ENCODE measurements around the gene PRKAA2. TPM values are rescaled to one million over a fixed set of nuclear protein-coding genes. Genes with fewer than 3 reads are reported as not detected.
A peak's percentile ranks its signal among the peaks of the same experiment; 100 is the strongest.

Gene PRKAA2
- total RNA-seq, 2 experiments from 2014 or later, result not detected

- peaks cover under 1% of the 10 kb centered on the region for H3K4me1 Mint-ChIP-seq
- POLR2A ChIA-PET, result no interaction called here
- no peak overlapping the region for H3K27ac Mint-ChIP-seq
- no peak overlapping the region for H3K4me3 Mint-ChIP-seq
- CTCF ChIA-PET, result no interaction called here
- DNase-seq, result no peak
- no peaks in the 10 kb centered on the region for H3K9me3 Mint-ChIP-seq
- no peaks in the 10 kb centered on the region for H3K36me3 Mint-ChIP-seq (ENCODE audit: low read depth)
- peaks cover 11% of the 10 kb centered on the region for H3K27me3 Mint-ChIP-seq
Observed at GRCh38 chr1:56639211-56639610, 5.9 kb upstream of the PRKAA2 start.

- POLR2A ChIA-PET, result no interaction called here
- Mint-ChIP-seq H3K4me1 (peaks cover 9% of the 10 kb centered on the region), H3K36me3 (ENCODE audit: low read depth) (no peaks in the 10 kb centered on the region), H3K9me3 (no peaks in the 10 kb centered on the region), H3K4me3 (no peak overlapping the region), H3K27me3 (peaks cover 39% of the 10 kb centered on the region), H3K27ac (no peak overlapping the region)
- DNase-seq, result no peak
- CTCF ChIA-PET, result no interaction called here
Observed at GRCh38 chr1:56643661-56644060, 1.5 kb upstream of the PRKAA2 start.

- DNase-seq, result no peak
- ChIA-PET POLR2A (no interaction called here), CTCF (no interaction called here)
- Mint-ChIP-seq H3K9me3 (no peaks in the 10 kb centered on the region), H3K27me3 (peaks cover 40% of the 10 kb centered on the region), H3K4me3 (peak overlapping the region; percentile 27), H3K36me3 (ENCODE audit: low read depth) (no peaks in the 10 kb centered on the region), H3K4me1 (peaks cover 9% of the 10 kb centered on the region), H3K27ac (no peak overlapping the region)
Observed at GRCh38 chr1:56644064-56644918, 823 bp upstream of the PRKAA2 start.

DNA sequence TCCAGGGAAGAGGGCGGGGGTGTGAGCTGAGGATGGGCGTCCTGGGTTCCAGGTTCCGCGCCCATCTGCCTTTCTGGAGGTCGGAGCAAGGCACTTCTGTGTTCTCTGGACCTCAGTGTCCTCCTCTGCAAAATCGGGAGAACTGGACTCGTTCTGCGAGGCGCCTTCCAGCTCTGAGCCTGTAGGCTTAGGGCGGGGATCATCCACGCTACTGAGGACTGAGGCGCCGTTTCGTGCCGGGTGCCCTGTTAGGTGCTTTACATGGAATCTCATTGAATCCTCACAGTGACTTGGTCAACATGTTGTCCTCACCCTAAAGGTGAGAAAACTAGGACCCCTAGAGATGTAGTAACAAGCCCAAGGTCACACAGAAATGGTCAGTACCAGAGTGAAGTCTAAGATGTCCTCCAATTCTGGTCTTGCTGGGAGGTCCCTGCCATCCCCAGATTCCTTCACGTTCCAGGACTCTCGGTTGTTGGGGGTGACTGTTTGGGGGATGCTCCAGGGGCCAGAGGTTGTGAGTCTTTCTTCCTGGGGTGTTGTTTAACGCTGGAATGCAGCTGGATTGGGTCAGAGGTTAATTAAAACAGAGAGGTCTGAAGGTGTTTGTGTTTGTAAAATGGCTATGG lies 677 bp downstream of the PRKAA2 start:
- Mint-ChIP-seq H3K9me3 (no peaks in the 10 kb centered on the region), H3K4me3 (peak overlapping the region; percentile 38), H3K36me3 (ENCODE audit: low read depth) (no peaks in the 10 kb centered on the region), H3K4me1 (peaks cover 9% of the 10 kb centered on the region), H3K27ac (no peak overlapping the region), H3K27me3 (peaks cover 40% of the 10 kb centered on the region)
- ChIA-PET POLR2A (no interaction called here), CTCF (no interaction called here)
- DNase-seq, result no peak

- Mint-ChIP-seq H3K4me1 (peaks cover 9% of the 10 kb centered on the region), H3K27me3 (peaks cover 40% of the 10 kb centered on the region)
- POLR2A ChIA-PET, result no interaction called here
Observed at GRCh38 chr1:56646611-56647010, 1.5 kb downstream of the PRKAA2 start.

GRCh38 chr1:56647106-56647505 lies 2.0 kb downstream of the PRKAA2 start:
- no peak overlapping the region for H3K27ac Mint-ChIP-seq
- CTCF ChIA-PET, result no interaction called here
- H3K4me1 Mint-ChIP-seq, result peaks cover 9% of the 10 kb centered on the region
- no peaks in the 10 kb centered on the region for H3K36me3 Mint-ChIP-seq (ENCODE audit: low read depth)
- peaks cover 40% of the 10 kb centered on the region for H3K27me3 Mint-ChIP-seq
- H3K9me3 Mint-ChIP-seq, result no peaks in the 10 kb centered on the region
- no peak for DNase-seq
- POLR2A ChIA-PET, result no interaction called here
- no peak overlapping the region for H3K4me3 Mint-ChIP-seq

More at GRCh38 chr1:56646611-56647010, 1.5 kb downstream of the PRKAA2 start:
- no peaks in the 10 kb centered on the region for H3K36me3 Mint-ChIP-seq (ENCODE audit: low read depth)
- H3K27ac Mint-ChIP-seq, result no peak overlapping the region
- H3K4me3 Mint-ChIP-seq, result no peak overlapping the region
- no peaks in the 10 kb centered on the region for H3K9me3 Mint-ChIP-seq
- no peak for DNase-seq
- CTCF ChIA-PET, result no interaction called here

- Mint-ChIP-seq H3K36me3 (ENCODE audit: low read depth) (no peaks in the 10 kb centered on the region), H3K9me3 (no peaks in the 10 kb centered on the region), H3K27ac (no peak overlapping the region), H3K4me3 (no peak overlapping the region), H3K4me1 (peaks cover 9% of the 10 kb centered on the region), H3K27me3 (peaks cover 36% of the 10 kb centered on the region)
- POLR2A ChIA-PET, result no interaction called here
- CTCF ChIA-PET, result no interaction called here
- no peak for DNase-seq
Observed at GRCh38 chr1:56648546-56648945, 3.4 kb downstream of the PRKAA2 start.

GRCh38 chr1:56654126-56654923 lies 9.2 kb downstream of the PRKAA2 start:
- Mint-ChIP-seq H3K27ac (no peak overlapping the region), H3K27me3 (no peaks in the 10 kb centered on the region), H3K4me1 (no peaks in the 10 kb centered on the region), H3K4me3 (no peak overlapping the region), H3K36me3 (ENCODE audit: low read depth) (no peaks in the 10 kb centered on the region), H3K9me3 (peaks cover 17% of the 10 kb centered on the region)
- DNase-seq, result no peak
- ChIA-PET CTCF (no interaction called here), POLR2A (no interaction called here)

- DNase-seq, result no peak
- Mint-ChIP-seq H3K36me3 (ENCODE audit: low read depth) (no peaks in the 10 kb centered on the region), H3K9me3 (peaks cover 17% of the 10 kb centered on the region), H3K27ac (no peak overlapping the region), H3K4me1 (no peaks in the 10 kb centered on the region), H3K27me3 (no peaks in the 10 kb centered on the region), H3K4me3 (no peak overlapping the region)
- ChIA-PET POLR2A (no interaction called here), CTCF (no interaction called here)
Observed at GRCh38 chr1:56655991-56656613, 11.0 kb downstream of the PRKAA2 start.

GRCh38 chr1:56658254-56658653 lies 13.1 kb downstream of the PRKAA2 start:
- Mint-ChIP-seq H3K36me3 (ENCODE audit: low read depth) (no peaks in the 10 kb centered on the region), H3K27ac (no peak overlapping the region)

DNA sequence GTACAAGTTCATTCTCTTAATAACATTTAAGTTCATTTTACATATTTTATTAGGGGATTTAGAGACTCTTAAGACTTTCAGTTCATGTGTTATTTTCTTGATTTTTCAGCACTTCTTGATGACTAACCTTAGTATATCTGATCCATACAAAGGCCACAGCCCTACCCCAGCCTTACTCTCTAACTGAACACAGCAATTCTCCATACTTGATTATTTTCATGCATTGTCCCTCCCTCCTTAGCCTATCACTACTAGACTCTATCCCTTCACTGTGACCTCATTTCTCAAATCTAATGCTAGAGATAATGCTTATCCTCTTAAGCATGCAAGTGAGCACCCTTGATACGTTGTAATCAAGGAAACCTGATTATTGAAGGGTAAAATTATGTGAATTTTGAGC lies 15.2 kb downstream of the PRKAA2 start:
- no peak overlapping the region for H3K4me3 Mint-ChIP-seq
- H3K27ac Mint-ChIP-seq, result no peak overlapping the region
- H3K36me3 Mint-ChIP-seq (ENCODE audit: low read depth), result no peaks in the 10 kb centered on the region
- peaks cover 17% of the 10 kb centered on the region for H3K9me3 Mint-ChIP-seq
- no peak for DNase-seq
- ChIA-PET POLR2A (no interaction called here), CTCF (no interaction called here)
- H3K4me1 Mint-ChIP-seq, result no peaks in the 10 kb centered on the region
- no peaks in the 10 kb centered on the region for H3K27me3 Mint-ChIP-seq

More at GRCh38 chr1:56658254-56658653, 13.1 kb downstream of the PRKAA2 start:
- no peak for DNase-seq
- Mint-ChIP-seq H3K4me3 (no peak overlapping the region), H3K4me1 (no peaks in the 10 kb centered on the region), H3K27me3 (no peaks in the 10 kb centered on the region), H3K9me3 (peaks cover 17% of the 10 kb centered on the region)
- ChIA-PET CTCF (interaction anchor here (0.6 to 0.7 kb wide), 2 partner anchors 43 to 1325 kb away, joined by 3 to 7 read pairs; no protein-coding TSS in a partner anchor), POLR2A (no interaction called here)

GRCh38 chr1:56663846-56664245 lies 18.7 kb downstream of the PRKAA2 start:
- Mint-ChIP-seq H3K4me3 (no peak overlapping the region), H3K9me3 (no peaks in the 10 kb centered on the region), H3K4me1 (no peaks in the 10 kb centered on the region), H3K27ac (no peak overlapping the region), H3K36me3 (ENCODE audit: low read depth) (no peaks in the 10 kb centered on the region), H3K27me3 (no peaks in the 10 kb centered on the region)
- DNase-seq, result no peak
- ChIA-PET CTCF (no interaction called here), POLR2A (no interaction called here)

DNA sequence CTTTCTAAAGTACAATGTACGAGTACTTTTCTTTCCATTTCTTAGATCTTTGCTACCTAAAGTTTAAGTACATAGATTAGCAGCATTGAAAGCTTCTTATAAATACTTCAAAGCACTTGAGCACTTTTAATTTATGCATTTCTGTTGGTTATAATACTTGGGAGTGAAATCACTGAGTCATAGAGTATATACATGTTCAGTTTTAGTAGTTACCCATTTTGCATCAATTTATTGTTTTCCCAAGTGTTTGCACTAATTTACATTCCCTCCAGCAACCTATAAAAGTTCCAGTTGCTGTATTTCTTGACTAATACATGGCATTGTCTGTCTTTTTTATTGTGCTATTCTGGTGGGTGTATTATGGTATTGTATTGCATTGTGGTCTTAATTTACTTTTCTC lies 20.3 kb downstream of the PRKAA2 start:
- Mint-ChIP-seq H3K4me1 (no peaks in the 10 kb centered on the region), H3K36me3 (ENCODE audit: low read depth) (no peaks in the 10 kb centered on the region), H3K4me3 (no peak overlapping the region), H3K27me3 (peaks cover 3% of the 10 kb centered on the region), H3K27ac (no peak overlapping the region), H3K9me3 (no peaks in the 10 kb centered on the region)
- CTCF ChIA-PET, result no interaction called here
- POLR2A ChIA-PET, result no interaction called here
- no peak for DNase-seq

Data from activated CD4-positive, alpha-beta T cell treated with anti-CD3 and anti-CD28 coated beads, Interleukin-2, amount 10 ng/mL, durations not matched to agents 7 days and 5 days (primary cell).